Ovary (tissue), 9 donors: ENCODE measurements around the gene DMRT2. TPM values are rescaled to one million over a fixed set of nuclear protein-coding genes. Genes with fewer than 3 reads are reported as not detected.

Experiments used
- DNase-seq, 5 donors: peaks; one replicate each; pipeline ENCODE4 v3.0.0-alpha.2; 2019 to 2020
- H3K27ac ChIP-seq, 2 donors: fragments of 200-600 bp; one replicate each; pipeline versions ENCODE4 v1.5.1 to v1.8.0; 2019 to 2022
- H3K27me3 ChIP-seq: fragments of 200-600 bp; one replicate; pipeline ENCODE4 v1.8.0; 2022
- H3K36me3 ChIP-seq: fragments of 200-600 bp; sonication (generic); one replicate; pipeline ENCODE4 v1.5.1; 2019
- H3K4me1 ChIP-seq: one replicate; pipeline ENCODE4 v1.8.1; 2013; ENCODE audit warnings: mild to moderate bottlenecking, moderate library complexity; ENCODE audit not compliant: insufficient read depth
- H3K4me3 ChIP-seq: fragments of 200-600 bp; sonication (generic); one replicate; pipeline ENCODE4 v1.5.1; 2017
- H3K9me3 ChIP-seq, 2 donors: fragments of 200-600 bp in 1 of 2; sonication (generic) in 1 of 2; one replicate each; pipeline versions ENCODE4 v1.5.1 to v1.8.1; 2013 to 2019; ENCODE audit warnings: mild to moderate bottlenecking in 1 of 2, moderate library complexity in 1 of 2
- EP300 ChIP-seq: sonication (generic); formaldehyde crosslinking; IDR thresholded peaks from one replicate; pipeline ENCODE4 v1.6.1; 2017; ENCODE audit warnings: antibody characterized with exemption
- POLR2A ChIP-seq: fragments of 450-650 bp; IDR thresholded peaks from one replicate; pipeline ENCODE4 v1.6.1; 2017; ENCODE audit warnings: antibody characterized with exemption, mild to moderate bottlenecking, moderate library complexity
- WGBS, 3 donors: extraction: QIAGEN DNeasy Blood & Tissue Kit in 1 of 3; methylation state at CpG; one replicate each; pipeline versions ENCODE4 v1.1.5 to v1.1.7; 2013 to 2017; 5-methylcytosine and 5-hydroxymethylcytosine counted together
- intact Hi-C, 4 donors: fragments of 100-400 bp; cut with DNase I; formaldehyde crosslinking; loops; one replicate each; pipeline versions ENCODE4 v1.11.0 to v1.15.1; 2022 to 2023
- polyA plus RNA-seq, 2 donors: library from polyadenylated mRNA; stranded (reverse); fragments of 200-250 nt in 1 of 2; fragments of 350-450 nt in 1 of 2; fragmentation: Illumina TruSeq in 1 of 2; extraction: RNeasy Lipid Tissue Mini Kit (QIAGEN cat#74804) in 1 of 2; gene quantifications; one replicate each; pipeline ENCODE4 v1.2.3, GENCODE V29; 2013 to 2014
- total RNA-seq, 7 donors: library from RNA; depleted of rRNA in 2 of 7; stranded (reverse); fragments of >200 nt in 2 of 7; fragmentation: NEBNext Ultra II Directional in 3 of 7; extraction: Animal tissue kit (Norgen Biotek cat#: 25700) in 3 of 7; gene quantifications; one replicate each; pipeline versions ENCODE4 v1.1.0 to v1.2.4, GENCODE V29; 2016 to 2023
- TF ChIP-seq, protein P1 (sequence below), 3 donors: fragments of 450-650 bp in 2 of 3; fragments of 200-600 bp in 1 of 3; IDR thresholded peaks; one replicate each; pipeline versions ENCODE4 v1.5.1 to v1.8.0; 2016 to 2022; ENCODE audit warnings: antibody characterized with exemption in 3 of 3, mild to moderate bottlenecking in 1 of 3
- donor health status: DM: no; HTN: no; CAD: no; lungs with moderate emphysema.
- donor health status: DM: no; HTN: no; CAD: no.
- donor health status: Bipolar disorder and iron deficiency.
- donor health status: DM: yes; HTN: yes; CAD: no.
- donor health status: DM: no; HTN: no; CAD: no.
- donor health status: DM: yes; HTN: yes; CAD: no.

DMRT2 gene
- total and polyA plus RNA-seq, 9 donors: 0.10 to 0.17 TPM; not detected in 7

DNA sequence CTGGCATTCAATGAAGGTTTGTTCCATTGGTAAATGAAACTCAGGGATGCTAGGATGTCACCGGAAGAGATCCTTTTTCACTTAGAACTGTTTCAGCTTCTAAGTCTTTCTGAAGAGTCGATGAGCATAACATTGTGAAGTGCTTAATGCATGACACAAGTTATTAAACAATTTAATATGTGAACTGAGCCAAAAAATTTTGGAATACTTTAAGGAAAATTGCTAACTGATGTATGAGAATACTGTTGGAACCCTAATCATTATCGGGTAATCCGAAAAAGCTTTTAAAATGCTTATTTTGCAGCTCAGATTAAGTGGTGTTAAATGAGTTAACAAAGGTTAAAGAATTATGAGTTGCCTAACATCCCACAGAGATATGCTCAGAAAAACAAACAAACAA is 34.9 kb downstream of the DMRT2 start:
- TF ChIP-seq EP300 (no peak), POLR2A (no peak)
- TF ChIP-seq, protein P1, sequence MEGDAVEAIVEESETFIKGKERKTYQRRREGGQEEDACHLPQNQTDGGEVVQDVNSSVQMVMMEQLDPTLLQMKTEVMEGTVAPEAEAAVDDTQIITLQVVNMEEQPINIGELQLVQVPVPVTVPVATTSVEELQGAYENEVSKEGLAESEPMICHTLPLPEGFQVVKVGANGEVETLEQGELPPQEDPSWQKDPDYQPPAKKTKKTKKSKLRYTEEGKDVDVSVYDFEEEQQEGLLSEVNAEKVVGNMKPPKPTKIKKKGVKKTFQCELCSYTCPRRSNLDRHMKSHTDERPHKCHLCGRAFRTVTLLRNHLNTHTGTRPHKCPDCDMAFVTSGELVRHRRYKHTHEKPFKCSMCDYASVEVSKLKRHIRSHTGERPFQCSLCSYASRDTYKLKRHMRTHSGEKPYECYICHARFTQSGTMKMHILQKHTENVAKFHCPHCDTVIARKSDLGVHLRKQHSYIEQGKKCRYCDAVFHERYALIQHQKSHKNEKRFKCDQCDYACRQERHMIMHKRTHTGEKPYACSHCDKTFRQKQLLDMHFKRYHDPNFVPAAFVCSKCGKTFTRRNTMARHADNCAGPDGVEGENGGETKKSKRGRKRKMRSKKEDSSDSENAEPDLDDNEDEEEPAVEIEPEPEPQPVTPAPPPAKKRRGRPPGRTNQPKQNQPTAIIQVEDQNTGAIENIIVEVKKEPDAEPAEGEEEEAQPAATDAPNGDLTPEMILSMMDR (IDR thresholded peaks at IDR 0.05): no peak
- H3K9me3 ChIP-seq: no peaks in the 10 kb centered on the region
- no peaks in the 10 kb centered on the region for H3K4me1 ChIP-seq
- intact Hi-C loops: no loop called here
- H3K27ac ChIP-seq: no peak overlapping the region
- 79 to 86% (median 83%) methylated on average over 4 of the region's 4 CpGs for WGBS, 3 donors
- H3K27me3 ChIP-seq: no peaks in the 10 kb centered on the region
- no peak for DNase-seq
- H3K36me3 ChIP-seq: no peaks in the 10 kb centered on the region
- H3K4me3 ChIP-seq: no peak overlapping the region

DNA sequence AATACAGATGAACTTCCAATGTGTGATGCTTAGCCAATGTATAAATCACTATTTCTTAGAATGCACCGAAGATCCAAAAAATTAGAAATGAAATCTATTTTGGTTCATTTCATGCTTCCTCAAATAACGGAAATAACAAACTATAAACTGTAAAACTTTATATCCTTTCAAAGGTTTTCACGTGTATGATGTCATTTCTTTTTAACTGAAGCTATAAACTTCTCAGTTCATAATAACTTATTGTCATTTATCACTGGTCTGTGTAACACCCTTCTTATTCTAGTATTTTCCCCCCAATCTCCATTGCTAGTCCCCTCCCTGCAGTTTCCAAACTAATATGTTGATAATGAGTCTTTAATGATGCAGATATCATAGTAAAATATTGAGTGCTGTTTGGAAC is 36.4 kb downstream of the DMRT2 start:
- Histone ChIP-seq H3K9me3 (no peaks in the 10 kb centered on the region), H3K4me1 (no peaks in the 10 kb centered on the region), H3K36me3 (no peaks in the 10 kb centered on the region), H3K4me3 (no peak overlapping the region), H3K27me3 (no peaks in the 10 kb centered on the region), H3K27ac (no peak overlapping the region)
- intact Hi-C loops: no loop called here
- TF ChIP-seq, protein P1 (IDR thresholded peaks at IDR 0.05): no peak
- TF ChIP-seq EP300 (no peak), POLR2A (no peak)
- no peak for DNase-seq
- WGBS, 3 donors: 48 to 67% (median 65%) methylated on average over 3 of the region's 3 CpGs

DNA sequence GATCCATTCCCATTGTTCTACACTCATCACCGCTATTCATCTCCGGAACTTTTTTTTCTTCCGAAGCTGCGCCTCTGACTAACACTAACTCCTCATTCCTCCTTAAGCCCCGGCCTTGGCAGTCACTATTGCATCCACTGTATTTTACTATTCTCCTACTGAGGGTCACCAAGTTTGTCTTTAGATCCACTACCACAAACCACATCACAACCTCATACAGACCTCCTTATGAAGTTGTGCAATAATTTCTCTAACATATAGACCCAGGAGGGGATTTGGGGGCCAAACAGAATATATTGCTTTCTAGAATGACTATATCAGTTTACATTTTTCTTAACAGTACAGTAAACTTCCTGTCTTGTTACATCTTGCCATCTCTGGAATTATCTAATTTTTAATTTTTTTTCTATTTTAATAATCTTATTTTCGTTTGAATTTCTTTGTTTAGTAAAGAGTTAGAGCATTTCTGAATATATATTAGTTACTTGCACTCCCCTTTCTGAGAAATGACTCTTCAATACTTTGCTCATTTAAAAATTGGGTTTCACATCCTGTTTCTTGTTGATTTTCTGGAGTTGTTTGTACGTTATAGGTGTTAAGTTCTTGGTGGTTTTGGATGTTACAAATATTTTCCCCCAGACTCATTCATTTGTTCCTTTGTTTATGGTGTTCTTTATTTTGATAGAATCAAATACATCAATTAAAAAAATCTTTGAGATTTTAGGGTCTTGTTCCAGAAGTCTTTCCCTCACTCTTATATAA is 37.1 kb downstream of the DMRT2 start:
- intact Hi-C loops: no loop called here
- Histone ChIP-seq H3K9me3 (no peaks in the 10 kb centered on the region), H3K4me1 (no peaks in the 10 kb centered on the region), H3K36me3 (no peaks in the 10 kb centered on the region), H3K27me3 (no peaks in the 10 kb centered on the region), H3K4me3 (no peak overlapping the region), H3K27ac (no peak overlapping the region)
- 69 to 78% (median 75%) methylated on average over 7 of the region's 7 CpGs for WGBS, 3 donors
- TF ChIP-seq POLR2A: no peak
- no peak for DNase-seq

DNA sequence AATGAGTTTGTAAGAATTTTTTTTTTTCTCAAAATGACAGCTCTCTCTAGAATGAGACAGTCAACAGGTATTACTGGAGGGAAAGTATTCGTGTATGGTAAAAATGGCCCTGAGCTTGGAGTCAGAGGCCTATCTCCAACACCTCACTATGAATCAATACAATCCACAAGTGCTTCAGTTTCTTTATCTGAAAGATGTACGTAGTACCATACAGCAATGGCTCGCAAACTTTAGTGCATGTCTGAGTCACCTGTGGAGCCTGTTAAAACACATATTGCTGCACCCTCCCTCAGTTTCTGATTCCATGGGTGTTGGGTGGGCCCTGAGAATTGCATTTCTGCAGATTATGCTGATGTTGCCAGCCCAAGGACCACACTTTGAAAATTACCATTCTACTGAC is 44.6 kb downstream of the DMRT2 start:
- intact Hi-C loops: no loop called here
- no peak for TF ChIP-seq EP300
- TF ChIP-seq, protein P1 (IDR thresholded peaks at IDR 0.05): no peak
- TF ChIP-seq POLR2A: no peak
- 84 to 88% (median 87%) methylated on average over 3 of the region's 3 CpGs for WGBS, 3 donors

More for the DNA sequence above, 44.6 kb downstream of the DMRT2 start:
- no peaks in the 10 kb centered on the region for H3K9me3 ChIP-seq
- no peak overlapping the region for H3K27ac ChIP-seq
- DNase-seq: no peak
- H3K4me3 ChIP-seq: no peak overlapping the region
- H3K27me3 ChIP-seq: no peaks in the 10 kb centered on the region
- H3K4me1 ChIP-seq: no peaks in the 10 kb centered on the region
- no peaks in the 10 kb centered on the region for H3K36me3 ChIP-seq
